Esophagus squamous epithelium (tissue), 4 donors: Measurements from ENCODE around the gene ENTREP3.

ENCODE experiments used
- CTCF ChIP-seq, 6 experiments: fragments of 450-650 bp in 4 of 6; fragments of 200-600 bp in 2 of 6; sonication (generic) in 2 of 6; IDR thresholded peaks; one replicate each; pipeline ENCODE4 v1.5.1; 2016 to 2019; ENCODE audit warnings: antibody characterized with exemption in 6 of 6, mild to moderate bottlenecking in 4 of 6, moderate library complexity in 4 of 6
- POLR2A ChIP-seq, 4 donors: fragments of 450-650 bp; IDR thresholded peaks; one replicate each; pipeline ENCODE4 v1.6.1; 2017; ENCODE audit warnings: antibody characterized with exemption in 4 of 4, mild to moderate bottlenecking in 4 of 4, moderate library complexity in 3 of 4

GRCh38 chr1:155207806-155208540 is 47.3 kb downstream of the ENTREP3 start, which contains the start of gene THBS3:
- TF ChIP-seq CTCF (IDR thresholded peaks at IDR 0.05) (no peak), POLR2A (IDR thresholded peaks at IDR 0.05) (no peak)
